ENCODE data around the gene DIO3. TPM values are rescaled to one million over a fixed set of nuclear protein-coding genes. Genes with fewer than 3 reads are reported as not detected.

DIO3 gene
- total RNA-seq, 4 donors from 2014 or later: 4.3 to 14.2 (median 5.1) TPM

GRCh38 chr14:101598571-101599233 is 37.4 kb downstream of the DIO3 start:
- ATAC-seq (ENCODE audit: low FRiP score) (no peak), DNase-seq (ENCODE audit: low spot score) (no peak)
- TF ChIP-seq, protein P1, sequence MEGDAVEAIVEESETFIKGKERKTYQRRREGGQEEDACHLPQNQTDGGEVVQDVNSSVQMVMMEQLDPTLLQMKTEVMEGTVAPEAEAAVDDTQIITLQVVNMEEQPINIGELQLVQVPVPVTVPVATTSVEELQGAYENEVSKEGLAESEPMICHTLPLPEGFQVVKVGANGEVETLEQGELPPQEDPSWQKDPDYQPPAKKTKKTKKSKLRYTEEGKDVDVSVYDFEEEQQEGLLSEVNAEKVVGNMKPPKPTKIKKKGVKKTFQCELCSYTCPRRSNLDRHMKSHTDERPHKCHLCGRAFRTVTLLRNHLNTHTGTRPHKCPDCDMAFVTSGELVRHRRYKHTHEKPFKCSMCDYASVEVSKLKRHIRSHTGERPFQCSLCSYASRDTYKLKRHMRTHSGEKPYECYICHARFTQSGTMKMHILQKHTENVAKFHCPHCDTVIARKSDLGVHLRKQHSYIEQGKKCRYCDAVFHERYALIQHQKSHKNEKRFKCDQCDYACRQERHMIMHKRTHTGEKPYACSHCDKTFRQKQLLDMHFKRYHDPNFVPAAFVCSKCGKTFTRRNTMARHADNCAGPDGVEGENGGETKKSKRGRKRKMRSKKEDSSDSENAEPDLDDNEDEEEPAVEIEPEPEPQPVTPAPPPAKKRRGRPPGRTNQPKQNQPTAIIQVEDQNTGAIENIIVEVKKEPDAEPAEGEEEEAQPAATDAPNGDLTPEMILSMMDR (IDR thresholded peaks at IDR 0.05): no peak

GRCh38 chr14:101599234-101599885 is 38.1 kb downstream of the DIO3 start:
- ATAC-seq (ENCODE audit: low FRiP score): no peak
- TF ChIP-seq, protein P1 (IDR thresholded peaks at IDR 0.05): no peak
- DNase-seq (ENCODE audit: low spot score): no peak

DNA sequence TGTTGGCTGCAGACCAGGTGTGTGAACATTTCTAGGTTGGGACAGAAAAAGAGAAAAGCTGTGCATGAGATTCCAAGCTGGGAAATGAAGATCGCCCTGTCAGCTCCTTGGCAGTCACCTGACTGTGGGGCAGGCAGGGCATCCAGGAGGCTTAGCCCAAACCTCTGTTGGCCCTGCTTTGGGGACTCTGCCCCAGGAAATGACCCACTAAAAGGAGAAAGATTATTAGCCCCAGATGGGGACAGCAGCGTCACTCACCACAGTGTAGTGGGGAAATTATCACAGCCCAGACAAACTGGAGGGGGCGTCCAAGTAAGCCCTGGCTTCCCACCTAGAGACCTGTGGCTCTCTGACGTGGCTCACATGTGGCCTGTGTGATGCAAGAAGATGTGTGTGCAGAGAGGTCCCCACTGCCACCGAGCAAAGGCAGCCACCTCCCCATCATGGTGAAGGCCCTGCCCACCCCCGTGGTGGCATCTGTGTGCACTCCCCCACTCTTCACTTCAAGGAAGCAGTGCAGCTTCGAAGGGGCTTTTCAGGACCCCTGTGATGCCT is 39.1 kb downstream of the DIO3 start:
- TF ChIP-seq, protein P1 (IDR thresholded peaks at IDR 0.05): no peak
- DNase-seq (ENCODE audit: low spot score) (no peak), ATAC-seq (ENCODE audit: low FRiP score) (no peak)

- DNase-seq (ENCODE audit: low spot score): no peak
- TF ChIP-seq, protein P1 (IDR thresholded peaks at IDR 0.05): no peak
- ATAC-seq (ENCODE audit: low FRiP score): no peak
Measured at GRCh38 chr14:101600891-101601605, 39.8 kb downstream of the DIO3 start.

DNA sequence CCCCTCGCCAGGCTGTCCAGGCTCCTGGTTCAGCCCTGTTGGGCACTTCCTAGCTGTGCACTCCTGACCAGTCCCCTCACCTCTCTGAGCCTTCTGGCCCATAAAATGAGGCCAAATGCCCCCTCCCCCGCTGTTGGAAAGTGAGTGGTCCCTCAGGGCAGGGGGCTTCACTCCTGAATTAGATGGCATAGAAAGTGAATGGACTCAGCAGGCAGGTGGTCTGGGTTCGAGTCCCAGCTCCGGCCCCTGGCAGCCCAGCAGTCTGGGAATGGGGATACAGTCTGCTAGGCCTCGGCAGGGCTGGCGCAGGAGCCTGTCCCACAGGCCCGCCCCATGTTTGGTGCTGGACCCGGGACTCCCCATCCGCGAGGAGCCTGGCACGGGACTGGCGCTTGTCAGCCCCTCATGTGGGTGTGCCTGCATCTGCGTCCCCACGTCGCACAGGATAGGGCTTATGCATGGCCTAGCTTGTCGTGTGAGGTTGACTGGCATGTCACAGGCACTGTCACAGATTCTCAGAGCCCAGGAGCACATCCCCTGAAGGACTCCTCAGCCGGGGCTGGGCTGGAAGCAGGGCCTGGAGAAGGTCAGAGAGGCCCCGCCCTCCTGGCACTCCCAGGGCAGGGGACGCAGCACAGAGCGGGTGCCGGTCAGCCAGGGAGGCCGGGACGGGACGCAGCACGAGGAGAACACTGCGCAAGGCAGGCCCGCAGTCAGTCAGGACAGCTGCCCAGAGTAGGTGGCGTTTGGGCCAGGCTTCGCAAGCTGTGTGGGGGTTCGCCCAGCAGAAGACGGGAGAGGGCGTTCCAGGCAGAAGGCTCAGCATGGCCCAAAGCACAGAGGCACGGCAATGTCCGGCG is 40.5 kb downstream of the DIO3 start:
- no peak for DNase-seq (ENCODE audit: low spot score)
- ATAC-seq (ENCODE audit: low FRiP score): no peak
- TF ChIP-seq, protein P1 (IDR thresholded peaks at IDR 0.05): no peak

GRCh38 chr14:101602466-101602840 is 41.2 kb downstream of the DIO3 start:
- DNase-seq (ENCODE audit: low spot score) (no peak), ATAC-seq (ENCODE audit: low FRiP score) (no peak)
- TF ChIP-seq, protein P1 (IDR thresholded peaks at IDR 0.05): no peak
